Choroid plexus epithelial cell (primary cell): ENCODE measurements around the gene PDLIM7.

Experiments used
- DNase-seq: peaks from one replicate; pipeline ENCODE4 v3.0.0-alpha.2; 2010; ENCODE audit warnings: low read depth
- H3K4me3 ChIP-seq: 2 replicates; pipeline ENCODE4 v1.5.1; 2011; ENCODE audit warnings: low read depth, mild to moderate bottlenecking, control low read depth, low read length, moderate library complexity
- TF ChIP-seq, protein P1 (sequence below): conservative IDR thresholded peaks from 2 replicates; pipeline ENCODE4 v1.5.1; 2011; ENCODE audit warnings: low read depth, mild to moderate bottlenecking, control low read depth, inconsistent platforms, low read length, moderate library complexity

The PDLIM7 gene

DNA sequence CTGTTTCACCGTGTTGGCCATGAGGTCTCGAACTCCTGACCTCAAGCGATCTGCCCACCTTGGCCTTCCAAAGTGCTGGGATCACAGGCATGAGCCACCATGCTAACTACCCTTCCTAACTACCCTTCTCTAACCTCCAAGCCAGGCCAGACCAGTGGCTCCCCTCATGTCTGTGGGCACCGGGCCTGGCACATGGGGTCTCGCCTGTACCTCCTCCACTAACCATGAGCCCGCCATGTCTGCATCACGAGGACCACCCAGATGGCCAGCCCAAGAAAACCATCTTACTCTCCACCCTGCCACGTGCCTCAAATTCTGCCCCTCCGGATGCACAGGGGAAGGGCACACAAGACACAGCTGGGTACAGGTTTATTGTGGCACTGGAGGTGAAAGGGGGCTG lies 14.4 kb downstream of the PDLIM7 start:
- no peak overlapping the region for H3K4me3 ChIP-seq
- DNase-seq, result no peak
- TF ChIP-seq, protein P1, sequence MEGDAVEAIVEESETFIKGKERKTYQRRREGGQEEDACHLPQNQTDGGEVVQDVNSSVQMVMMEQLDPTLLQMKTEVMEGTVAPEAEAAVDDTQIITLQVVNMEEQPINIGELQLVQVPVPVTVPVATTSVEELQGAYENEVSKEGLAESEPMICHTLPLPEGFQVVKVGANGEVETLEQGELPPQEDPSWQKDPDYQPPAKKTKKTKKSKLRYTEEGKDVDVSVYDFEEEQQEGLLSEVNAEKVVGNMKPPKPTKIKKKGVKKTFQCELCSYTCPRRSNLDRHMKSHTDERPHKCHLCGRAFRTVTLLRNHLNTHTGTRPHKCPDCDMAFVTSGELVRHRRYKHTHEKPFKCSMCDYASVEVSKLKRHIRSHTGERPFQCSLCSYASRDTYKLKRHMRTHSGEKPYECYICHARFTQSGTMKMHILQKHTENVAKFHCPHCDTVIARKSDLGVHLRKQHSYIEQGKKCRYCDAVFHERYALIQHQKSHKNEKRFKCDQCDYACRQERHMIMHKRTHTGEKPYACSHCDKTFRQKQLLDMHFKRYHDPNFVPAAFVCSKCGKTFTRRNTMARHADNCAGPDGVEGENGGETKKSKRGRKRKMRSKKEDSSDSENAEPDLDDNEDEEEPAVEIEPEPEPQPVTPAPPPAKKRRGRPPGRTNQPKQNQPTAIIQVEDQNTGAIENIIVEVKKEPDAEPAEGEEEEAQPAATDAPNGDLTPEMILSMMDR, result no peak

DNA sequence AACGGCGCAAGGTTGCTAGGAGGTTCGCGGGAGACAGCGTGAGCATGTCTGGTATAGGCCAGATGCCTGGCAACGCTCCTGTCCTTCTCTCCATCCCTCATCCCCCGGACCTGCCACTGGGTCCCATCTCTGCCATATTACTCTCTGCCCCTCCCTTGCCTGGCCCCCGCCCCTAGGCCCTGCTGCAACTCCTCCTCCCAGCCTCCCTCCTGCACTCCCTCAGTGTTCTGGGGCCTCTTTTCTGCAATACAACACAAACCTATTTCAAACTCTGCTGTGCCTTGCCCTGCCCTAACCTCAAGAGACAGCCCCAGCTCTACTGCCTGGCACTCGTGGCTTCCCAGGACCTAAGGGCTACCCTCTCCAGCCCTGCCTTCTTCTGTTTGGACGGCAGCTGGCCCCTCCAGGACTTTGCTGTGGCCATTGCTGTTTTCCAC lies 15.0 kb downstream of the PDLIM7 start:
- H3K4me3 ChIP-seq, result no peak overlapping the region
- TF ChIP-seq, protein P1, result no peak
- peak; percentile 27 for DNase-seq

GRCh38 chr5:177479774-177480173 lies 17.6 kb downstream of the PDLIM7 start:
- DNase-seq, result peak; percentile 69
- TF ChIP-seq, protein P1, result no peak
- no peak overlapping the region for H3K4me3 ChIP-seq

GRCh38 chr5:177478711-177479646 lies 18.4 kb downstream of the PDLIM7 start:
- TF ChIP-seq, protein P1, result no peak
- no peak overlapping the region for H3K4me3 ChIP-seq
- peak; percentile 56 for DNase-seq

- TF ChIP-seq, protein P1, result no peak
- DNase-seq, result peak; percentile 48
Measured at GRCh38 chr5:177477701-177478477, 19.5 kb downstream of the PDLIM7 start.

DNA sequence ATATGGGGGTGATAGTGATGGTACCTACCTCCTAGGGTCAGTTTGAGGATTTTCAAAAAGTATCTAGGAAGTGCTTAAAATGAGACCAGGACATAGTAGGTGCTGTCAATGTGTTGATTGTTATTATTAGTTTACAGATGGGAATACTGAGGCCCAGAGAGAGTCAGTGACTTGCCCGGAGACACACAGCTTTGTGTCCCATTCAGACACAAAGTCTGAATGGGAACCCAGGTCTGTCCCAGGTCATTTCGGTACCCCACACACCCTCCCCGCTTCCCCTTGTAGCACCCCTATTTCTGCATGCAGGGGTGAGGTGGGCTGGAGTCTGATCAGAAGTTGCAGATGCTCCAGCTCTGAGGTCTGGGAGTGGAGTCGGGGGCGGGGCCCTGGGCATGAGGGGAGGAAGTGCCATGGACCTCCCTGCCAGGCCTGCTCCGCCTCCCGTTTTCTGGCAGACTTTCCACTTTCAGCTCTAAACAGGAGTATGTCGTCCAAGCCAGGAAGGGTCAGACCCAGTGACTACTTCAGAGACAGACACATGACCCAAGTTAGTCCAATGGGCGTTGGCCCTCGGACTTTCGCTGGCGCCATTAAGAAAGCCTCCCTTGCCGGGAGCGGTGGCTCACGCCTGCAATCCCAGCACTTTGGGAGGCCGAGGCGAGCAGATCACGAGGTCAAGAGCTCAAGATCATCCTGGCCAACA lies 20.7 kb downstream of the PDLIM7 start:
- no peak overlapping the region for H3K4me3 ChIP-seq
- peak; percentile 56 for DNase-seq
- TF ChIP-seq, protein P1, result no peak

More at GRCh38 chr5:177477701-177478477, 19.5 kb downstream of the PDLIM7 start:
- no peak overlapping the region for H3K4me3 ChIP-seq
